ENCODE data around the gene PCDHGC3.

PCDHGC3 gene

GRCh38 chr5:141523991-141524390 is 48.2 kb downstream of the PCDHGC3 start:
- H3K9me3 ChIP-seq (ENCODE audit: insufficient read depth, low read length) = no peaks in the 10 kb centered on the region
- H3K79me2 ChIP-seq (ENCODE audit: low read length) = no peaks in the 10 kb centered on the region
- H3K36me3 ChIP-seq (replicated peaks; ENCODE audit: low read depth, low read length) = peaks cover 13% of the 10 kb centered on the region
- H3K27me3 ChIP-seq (ENCODE audit: low read depth, low read length) = no peaks in the 10 kb centered on the region
- H3K4me2 ChIP-seq (ENCODE audit: low read length) = no peak overlapping the region
- no peak overlapping the region for H3K27ac ChIP-seq (ENCODE audit: low read length)
- H3K4me1 ChIP-seq (ENCODE audit: low read length) = no peaks in the 10 kb centered on the region
- no peak overlapping the region for H3K4me3 ChIP-seq (ENCODE audit: low read length)
- H4K20me1 ChIP-seq (ENCODE audit: insufficient read depth, low read length) = no peaks in the 10 kb centered on the region
- H2AFZ ChIP-seq (ENCODE audit: low read depth, low read length) = no peak overlapping the region
- TF ChIP-seq CTCF (IDR thresholded peaks at IDR 0.05; ENCODE audit: low read depth, low read length) (no peak), EZH2phosphoT487 (IDR thresholded peaks at IDR 0.05; ENCODE audit: low read depth) (no peak)
- no peak overlapping the region for H3K9ac ChIP-seq (ENCODE audit: low read length)

- H3K27ac ChIP-seq (ENCODE audit: low read length) = no peak overlapping the region
- H4K20me1 ChIP-seq (ENCODE audit: insufficient read depth, low read length) = no peaks in the 10 kb centered on the region
- H3K4me1 ChIP-seq (ENCODE audit: low read length) = no peaks in the 10 kb centered on the region
- H3K4me2 ChIP-seq (ENCODE audit: low read length) = no peak overlapping the region
- no peaks in the 10 kb centered on the region for H3K9me3 ChIP-seq (ENCODE audit: insufficient read depth, low read length)
- TF ChIP-seq EZH2phosphoT487 (IDR thresholded peaks at IDR 0.05; ENCODE audit: low read depth) (no peak), CTCF (IDR thresholded peaks at IDR 0.05; ENCODE audit: low read depth, low read length) (peak; percentile 98)
- H3K9ac ChIP-seq (ENCODE audit: low read length) = no peak overlapping the region
- H2AFZ ChIP-seq (ENCODE audit: low read depth, low read length) = no peak overlapping the region
- peaks cover 13% of the 10 kb centered on the region for H3K36me3 ChIP-seq (replicated peaks; ENCODE audit: low read depth, low read length)
- H3K79me2 ChIP-seq (ENCODE audit: low read length) = no peaks in the 10 kb centered on the region
- H3K27me3 ChIP-seq (ENCODE audit: low read depth, low read length) = no peaks in the 10 kb centered on the region
- H3K4me3 ChIP-seq (ENCODE audit: low read length) = no peak overlapping the region
Observed at GRCh38 chr5:141524604-141525597, 49.1 kb downstream of the PCDHGC3 start.

- Histone ChIP-seq H3K4me2 (ENCODE audit: low read length) (no peak overlapping the region), H3K79me2 (ENCODE audit: low read length) (no peaks in the 10 kb centered on the region), H3K36me3 (replicated peaks; ENCODE audit: low read depth, low read length) (peaks cover 13% of the 10 kb centered on the region), H2AFZ (ENCODE audit: low read depth, low read length) (no peak overlapping the region), H3K9me3 (ENCODE audit: insufficient read depth, low read length) (no peaks in the 10 kb centered on the region), H3K27ac (ENCODE audit: low read length) (no peak overlapping the region), H4K20me1 (ENCODE audit: insufficient read depth, low read length) (no peaks in the 10 kb centered on the region), H3K4me3 (ENCODE audit: low read length) (no peak overlapping the region), H3K4me1 (ENCODE audit: low read length) (no peaks in the 10 kb centered on the region), H3K9ac (ENCODE audit: low read length) (no peak overlapping the region), H3K27me3 (ENCODE audit: low read depth, low read length) (no peaks in the 10 kb centered on the region)
- TF ChIP-seq EZH2phosphoT487 (IDR thresholded peaks at IDR 0.05; ENCODE audit: low read depth) (no peak), CTCF (IDR thresholded peaks at IDR 0.05; ENCODE audit: low read depth, low read length) (no peak)
Observed at GRCh38 chr5:141525653-141526052, 49.9 kb downstream of the PCDHGC3 start.

- no peak overlapping the region for H3K9ac ChIP-seq (ENCODE audit: low read length)
- H3K79me2 ChIP-seq (ENCODE audit: low read length) = no peaks in the 10 kb centered on the region
- H3K27ac ChIP-seq (ENCODE audit: low read length) = no peak overlapping the region
- no peaks in the 10 kb centered on the region for H3K9me3 ChIP-seq (ENCODE audit: insufficient read depth, low read length)
- TF ChIP-seq CTCF (IDR thresholded peaks at IDR 0.05; ENCODE audit: low read depth, low read length) (no peak), EZH2phosphoT487 (IDR thresholded peaks at IDR 0.05; ENCODE audit: low read depth) (no peak)
- no peak overlapping the region for H2AFZ ChIP-seq (ENCODE audit: low read depth, low read length)
- peaks cover 11% of the 10 kb centered on the region for H3K36me3 ChIP-seq (replicated peaks; ENCODE audit: low read depth, low read length)
- H3K4me3 ChIP-seq (ENCODE audit: low read length) = no peak overlapping the region
- no peaks in the 10 kb centered on the region for H4K20me1 ChIP-seq (ENCODE audit: insufficient read depth, low read length)
- no peak overlapping the region for H3K4me2 ChIP-seq (ENCODE audit: low read length)
- H3K4me1 ChIP-seq (ENCODE audit: low read length) = no peaks in the 10 kb centered on the region
- no peaks in the 10 kb centered on the region for H3K27me3 ChIP-seq (ENCODE audit: low read depth, low read length)
Observed at GRCh38 chr5:141527426-141527825, 51.7 kb downstream of the PCDHGC3 start.
